ENCODE data around the gene JAZF1. TPM values are rescaled to one million over a fixed set of nuclear protein-coding genes. Genes with fewer than 3 reads are reported as not detected.

JAZF1 gene
- total RNA-seq, 4 donors from 2014 or later = 29.3 to 33.8 (median 30.1) TPM

GRCh38 chr7:28112467-28112866 lies 68.1 kb downstream of the JAZF1 start:
- H3K9me3 ChIP-seq = no peaks in the 10 kb centered on the region
- intact Hi-C loops (cut with DNase I) = no loop called here
- H3K36me3 ChIP-seq = no peaks in the 10 kb centered on the region
- H3K27ac ChIP-seq (replicated peaks in 1 of 4) = peak overlapping the region; percentile 18 to 70 (median 44)
- peaks cover 13 to 65% (median 61%) of the 10 kb centered on the region in 4 donors for H3K4me1 ChIP-seq
- H3K27me3 ChIP-seq = no peaks in the 10 kb centered on the region
- H3K4me3 ChIP-seq = no peak overlapping the region
- DNase-seq (ENCODE audit: extremely low spot score) = peak; percentile 77
- 82% methylated on average over 3 of the region's 3 CpGs for WGBS
- TF ChIP-seq, protein P1, sequence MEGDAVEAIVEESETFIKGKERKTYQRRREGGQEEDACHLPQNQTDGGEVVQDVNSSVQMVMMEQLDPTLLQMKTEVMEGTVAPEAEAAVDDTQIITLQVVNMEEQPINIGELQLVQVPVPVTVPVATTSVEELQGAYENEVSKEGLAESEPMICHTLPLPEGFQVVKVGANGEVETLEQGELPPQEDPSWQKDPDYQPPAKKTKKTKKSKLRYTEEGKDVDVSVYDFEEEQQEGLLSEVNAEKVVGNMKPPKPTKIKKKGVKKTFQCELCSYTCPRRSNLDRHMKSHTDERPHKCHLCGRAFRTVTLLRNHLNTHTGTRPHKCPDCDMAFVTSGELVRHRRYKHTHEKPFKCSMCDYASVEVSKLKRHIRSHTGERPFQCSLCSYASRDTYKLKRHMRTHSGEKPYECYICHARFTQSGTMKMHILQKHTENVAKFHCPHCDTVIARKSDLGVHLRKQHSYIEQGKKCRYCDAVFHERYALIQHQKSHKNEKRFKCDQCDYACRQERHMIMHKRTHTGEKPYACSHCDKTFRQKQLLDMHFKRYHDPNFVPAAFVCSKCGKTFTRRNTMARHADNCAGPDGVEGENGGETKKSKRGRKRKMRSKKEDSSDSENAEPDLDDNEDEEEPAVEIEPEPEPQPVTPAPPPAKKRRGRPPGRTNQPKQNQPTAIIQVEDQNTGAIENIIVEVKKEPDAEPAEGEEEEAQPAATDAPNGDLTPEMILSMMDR (IDR thresholded peaks at IDR 0.05) = no peak
- no peak for TF ChIP-seq EP300 (IDR thresholded peaks at IDR 0.05)
- TF ChIP-seq POLR2A (IDR thresholded peaks at IDR 0.05; ENCODE audit: low read depth) = no peak
- TF ChIP-seq POLR2AphosphoS5 (IDR thresholded peaks at IDR 0.05) = no peak

- Histone ChIP-seq H3K27ac (replicated peaks in 1 of 4) (peak overlapping the region in 3 of 4 donors; percentile 41 to 70 (median 47)), H3K9me3 (no peaks in the 10 kb centered on the region), H3K36me3 (no peaks in the 10 kb centered on the region), H3K4me3 (no peak overlapping the region), H3K4me1 (peaks cover 17 to 69% (median 65%) of the 10 kb centered on the region in 4 donors), H3K27me3 (no peaks in the 10 kb centered on the region)
- TF ChIP-seq, protein P1 (IDR thresholded peaks at IDR 0.05) = no peak
- TF ChIP-seq EP300 (IDR thresholded peaks at IDR 0.05) = no peak
- TF ChIP-seq POLR2AphosphoS5 (IDR thresholded peaks at IDR 0.05) = no peak
- no peak for TF ChIP-seq POLR2A (IDR thresholded peaks at IDR 0.05; ENCODE audit: low read depth)
- intact Hi-C loops (cut with DNase I) = no loop called here
- 42% methylated on average over 3 of the region's 3 CpGs for WGBS
- peak; percentile 55 for DNase-seq (ENCODE audit: extremely low spot score)
These were observed 68.6 kb downstream of the JAZF1 start for GRCh38 chr7:28112012-28112411.

- TF ChIP-seq POLR2A (IDR thresholded peaks at IDR 0.05; ENCODE audit: low read depth) = no peak
- TF ChIP-seq, protein P1 (IDR thresholded peaks at IDR 0.05) = no peak
- TF ChIP-seq EP300 (IDR thresholded peaks at IDR 0.05) = no peak
- TF ChIP-seq POLR2AphosphoS5 (IDR thresholded peaks at IDR 0.05) = no peak
- Histone ChIP-seq H3K4me1 (peaks cover 29 to 72% (median 70%) of the 10 kb centered on the region in 4 donors), H3K27ac (replicated peaks in 1 of 4) (no peak overlapping the region), H3K36me3 (no peaks in the 10 kb centered on the region), H3K4me3 (no peak overlapping the region), H3K27me3 (no peaks in the 10 kb centered on the region), H3K9me3 (no peaks in the 10 kb centered on the region)
- 91% methylated on average over 4 of the region's 4 CpGs for WGBS
- DNase-seq (ENCODE audit: extremely low spot score) = peak; percentile 72
- intact Hi-C loops (cut with DNase I) = no loop called here
These were observed 70.1 kb downstream of the JAZF1 start for GRCh38 chr7:28110427-28111012.

DNA sequence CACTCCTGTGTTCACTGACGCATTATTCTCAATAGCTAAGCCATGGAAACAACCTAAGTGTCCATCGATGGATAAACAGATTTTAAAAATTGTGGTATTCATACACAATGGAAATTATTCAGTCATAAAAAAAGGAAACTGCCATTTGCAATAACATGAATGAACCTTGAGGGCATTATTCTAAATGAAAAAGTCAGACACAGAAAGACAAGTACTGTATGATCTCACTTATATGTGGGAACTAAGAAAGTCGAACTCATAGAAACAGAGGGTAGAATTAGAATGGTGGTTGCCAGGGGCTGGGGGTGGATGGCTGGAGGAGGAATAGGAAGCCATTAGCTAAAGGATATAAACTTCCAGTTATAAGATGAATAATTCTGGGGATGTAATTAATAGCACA lies 71.8 kb downstream of the JAZF1 start:
- Histone ChIP-seq H3K27ac (replicated peaks in 1 of 4) (peak overlapping the region; percentile 72 to 77 (median 76)), H3K27me3 (no peaks in the 10 kb centered on the region), H3K9me3 (no peaks in the 10 kb centered on the region), H3K4me1 (peaks cover 30 to 72% (median 70%) of the 10 kb centered on the region in 4 donors), H3K4me3 (no peak overlapping the region), H3K36me3 (no peaks in the 10 kb centered on the region)
- intact Hi-C loops (cut with DNase I) = no loop called here
- WGBS = 90% methylated on average over 3 of the region's 3 CpGs
- DNase-seq (ENCODE audit: extremely low spot score) = peak; percentile 21
- TF ChIP-seq EP300 (IDR thresholded peaks at IDR 0.05) (no peak), POLR2A (IDR thresholded peaks at IDR 0.05; ENCODE audit: low read depth) (no peak), POLR2AphosphoS5 (IDR thresholded peaks at IDR 0.05) (no peak)
- TF ChIP-seq, protein P1 (IDR thresholded peaks at IDR 0.05) = no peak
